B cell (primary cell): ENCODE data around the gene CTLA4. TPM values are rescaled to one million over a fixed set of nuclear protein-coding genes. Genes with fewer than 3 reads are reported as not detected.

Source experiments
- ATAC-seq: fragments of 200-7000 bp; cut with Tn5 transposase; one replicate; pipeline ENCODE4 v1.10.0; 2021; ENCODE audit warnings: low read depth, mild to moderate bottlenecking, moderate number of reproducible peaks, moderate library complexity
- CTCF ChIA-PET: fragments of 350-600 bp; sonication (Branson Sonifier 250); formaldehyde crosslinking; loops from one replicate; lab custom pipeline; 2021; ENCODE audit warnings: antibody characterized with exemption, inconsistent platforms; lab: Charles Lee
- POLR2A ChIA-PET: fragments of 350-600 bp; sonication (Branson Sonifier 250); formaldehyde crosslinking; loops from one replicate; lab custom pipeline; 2021; ENCODE audit warnings: antibody characterized with exemption; lab: Charles Lee
- DNase-seq: peaks from one replicate; pipeline ENCODE4 v3.0.0; 2013
- H2AFZ ChIP-seq: 2 replicates; pipeline ENCODE4 v1.6.1; 2012; ENCODE audit warnings: mild to moderate bottlenecking, low read depth, low read length; ENCODE audit not compliant: insufficient read depth, poor library complexity, severe bottlenecking
- H3K27ac ChIP-seq, 2 donors: 1 replicate in 1 of 2; 2 replicates in 1 of 2; pipeline ENCODE4 v1.5.1; 2012 to 2013; ENCODE audit warnings: low read length in 2 of 2, mild to moderate bottlenecking in 2 of 2, moderate library complexity in 1 of 2
- H3K27me3 ChIP-seq, 4 experiments: fragments of 200-600 bp in 1 of 4; sonication (generic) in 1 of 4; replicated peaks in 1 of 4; 1 replicate in 2 of 4; 2 replicates in 2 of 4; pipeline versions ENCODE4 v1.6.1 to v1.7.0; 2013 to 2016; ENCODE audit warnings: low read length in 3 of 4, mild to moderate bottlenecking in 2 of 4, mixed read lengths in 1 of 4, moderate library complexity in 1 of 4; ENCODE audit not compliant: insufficient read depth in 4 of 4, control insufficient read depth in 3 of 4; ENCODE audit errors: control extremely low read depth in 1 of 4
- H3K36me3 ChIP-seq, 2 experiments: replicated peaks in 1 of 2; 1 replicate in 1 of 2; 2 replicates in 1 of 2; pipeline versions ENCODE4 v1.6.1 to v1.7.1; 2013; ENCODE audit warnings: low read length in 1 of 2; ENCODE audit not compliant: insufficient read depth in 2 of 2, control insufficient read depth in 1 of 2; ENCODE audit errors: control extremely low read depth in 1 of 2, extremely low read depth in 1 of 2
- H3K4me1 ChIP-seq, 2 donors: fragments of 200-600 bp in 1 of 2; sonication (generic) in 1 of 2; 1 replicate in 1 of 2; 2 replicates in 1 of 2; pipeline versions ENCODE4 v1.5.1 to v1.6.1; 2013 to 2017; ENCODE audit warnings: low read length in 2 of 2; ENCODE audit not compliant: control insufficient read depth in 2 of 2, insufficient read depth in 2 of 2
- H3K4me2 ChIP-seq: replicated peaks from 2 replicates; pipeline ENCODE3; 2012; ENCODE audit warnings: mild to moderate bottlenecking, low read depth, low read length; ENCODE audit not compliant: poor library complexity, severe bottlenecking
- H3K4me3 ChIP-seq, 5 experiments: fragments of 200-600 bp in 1 of 5; sonication (generic) in 1 of 5; 1 replicate in 3 of 5; 2 replicates in 2 of 5; pipeline versions ENCODE4 v1.5.1 to v1.7.0; 2011 to 2016; ENCODE audit warnings: low read length in 4 of 5, mild to moderate bottlenecking in 4 of 5, low read depth in 2 of 5, control low read depth in 1 of 5, moderate library complexity in 1 of 5; ENCODE audit not compliant: insufficient read depth in 1 of 5; ENCODE audit errors: control extremely low read depth in 1 of 5, extremely low read depth in 1 of 5
- H3K79me2 ChIP-seq: fragments of 200-600 bp; sonication (generic); one replicate; pipeline ENCODE4 v1.6.0; 2016; ENCODE audit warnings: low read length; ENCODE audit not compliant: control insufficient read depth, insufficient read depth
- H3K9ac ChIP-seq: fragments of 200-600 bp; sonication (generic); 2 replicates; pipeline ENCODE4 v1.6.1; 2017; ENCODE audit warnings: mild to moderate bottlenecking, low read length, moderate library complexity
- H3K9me3 ChIP-seq, 3 donors: one replicate each; pipeline versions ENCODE4 v1.6.1 to v1.7.1; 2013; ENCODE audit warnings: low read length in 2 of 3; ENCODE audit not compliant: control insufficient read depth in 2 of 3, insufficient read depth in 1 of 3; ENCODE audit errors: control extremely low read depth in 1 of 3
- H4K20me1 ChIP-seq: 2 replicates; pipeline ENCODE4 v1.6.0; 2012; ENCODE audit warnings: mild to moderate bottlenecking, low read length; ENCODE audit not compliant: insufficient read depth, control insufficient read depth, poor library complexity, severe bottlenecking
- H3K27ac Mint-ChIP-seq: one replicate; pipeline ENCODE4 v1.8.0; 2021; ENCODE audit warnings: mixed read lengths
- H3K27me3 Mint-ChIP-seq: one replicate; pipeline ENCODE4 v1.8.0; 2021; ENCODE audit warnings: mixed read lengths
- H3K4me1 Mint-ChIP-seq: one replicate; pipeline ENCODE4 v1.8.0; 2021; ENCODE audit warnings: mixed read lengths
- H3K4me3 Mint-ChIP-seq: one replicate; pipeline ENCODE4 v1.8.0; 2021; ENCODE audit warnings: mixed read lengths
- H3K9me3 Mint-ChIP-seq: one replicate; pipeline ENCODE4 v1.8.0; 2022; ENCODE audit warnings: mixed read lengths; ENCODE audit not compliant: insufficient read depth
- EZH2 ChIP-seq: IDR thresholded peaks from 2 replicates; pipeline ENCODE4 v1.6.1; 2012; ENCODE audit warnings: borderline replicate concordance, low read depth, mild to moderate bottlenecking, moderate library complexity, low read length; ENCODE audit not compliant: insufficient read depth, poor library complexity, severe bottlenecking
- WGBS: methylation state at CpG from one replicate; pipeline ENCODE4 v1.1.5; 2013; ENCODE audit warnings: missing lambda C conversion rate; ENCODE audit not compliant: insufficient coverage; 5-methylcytosine and 5-hydroxymethylcytosine counted together
- intact Hi-C: fragments of 100-400 bp; cut with micrococcal nuclease; formaldehyde crosslinking; loops from one replicate; pipeline ENCODE4 v1.10.0; 2022
- polyA minus RNA-seq: library from RNA; depleted of rRNA, polyadenylated mRNA; stranded (reverse); fragments of >200 nt; gene quantifications from 2 replicates; pipeline ENCODE4 v1.2.3, GENCODE V29; 2012
- polyA plus RNA-seq: library from polyadenylated mRNA; depleted of rRNA; stranded (reverse); fragments of >200 nt; gene quantifications from 2 replicates; pipeline ENCODE4 v1.2.3, GENCODE V29; 2012
- total RNA-seq, 2 donors: library from RNA; stranded (reverse); fragments of 120-200 nt in 1 of 2; gene quantifications; 1 replicate in 1 of 2; 2 replicates in 1 of 2; pipeline versions ENCODE4 v1.2.3 to v1.2.4, GENCODE V29; 2013 to 2022
- TF ChIP-seq, protein P1 (sequence below): fragments of 200-600 bp; IDR thresholded peaks from one replicate; pipeline ENCODE4 v1.8.0; 2022; ENCODE audit warnings: antibody characterized with exemption, mild to moderate bottlenecking

Gene CTLA4
- total RNA-seq: 0.30 and 1.1 TPM in 2 replicates
- total RNA-seq (2013): not detected
- not detected in 2 replicates for polyA plus RNA-seq
- polyA minus RNA-seq: 1.3 TPM in 1 of 2 replicates, not detected in the other

DNA sequence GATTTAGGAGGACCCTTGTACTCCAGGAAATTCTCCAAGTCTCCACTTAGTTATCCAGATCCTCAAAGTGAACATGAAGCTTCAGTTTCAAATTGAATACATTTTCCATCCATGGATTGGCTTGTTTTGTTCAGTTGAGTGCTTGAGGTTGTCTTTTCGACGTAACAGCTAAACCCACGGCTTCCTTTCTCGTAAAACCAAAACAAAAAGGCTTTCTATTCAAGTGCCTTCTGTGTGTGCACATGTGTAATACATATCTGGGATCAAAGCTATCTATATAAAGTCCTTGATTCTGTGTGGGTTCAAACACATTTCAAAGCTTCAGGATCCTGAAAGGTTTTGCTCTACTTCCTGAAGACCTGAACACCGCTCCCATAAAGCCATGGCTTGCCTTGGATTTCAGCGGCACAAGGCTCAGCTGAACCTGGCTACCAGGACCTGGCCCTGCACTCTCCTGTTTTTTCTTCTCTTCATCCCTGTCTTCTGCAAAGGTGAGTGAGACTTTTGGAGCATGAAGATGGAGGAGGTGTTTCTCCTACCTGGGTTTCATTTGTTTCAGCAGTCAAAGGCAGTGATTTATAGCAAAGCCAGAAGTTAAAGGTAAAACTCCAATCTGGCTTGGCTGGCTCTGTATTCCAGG, at the start of gene CTLA4:
CTLA4 (plus strand) TSS at position 211 of the 640 bp plus-strand sequence; CDS start at position 383, 172 bp downstream.
- Histone ChIP-seq H3K79me2 (no peaks in the 10 kb centered on the region), H3K9ac (no peak within 1 kb of the TSS), H4K20me1 (no peaks in the 10 kb centered on the region), H3K4me2 (no peak within 1 kb of the TSS), H3K9me3 (no peaks in the 10 kb centered on the region), H3K4me1 (peaks cover 0 to 11% of the 10 kb centered on the region in 2 donors), H3K27me3 (peaks cover 0 to 7% (median under 1%) of the 10 kb centered on the region in 4 experiments), H2AFZ (no peak within 1 kb of the TSS), H3K27ac (no peak within 1 kb of the TSS), H3K4me3 (no peak within 1 kb of the TSS), H3K36me3 (no peaks in the 10 kb centered on the region)
- intact Hi-C loops: no loop called here
- ATAC-seq (no peak), DNase-seq (no peak)
- Mint-ChIP-seq H3K27ac (no peak within 1 kb of the TSS), H3K27me3 (peaks cover 19% of the 10 kb centered on the region), H3K9me3 (peaks cover 2% of the 10 kb centered on the region), H3K4me3 (no peak within 1 kb of the TSS), H3K4me1 (peaks cover 11% of the 10 kb centered on the region)
- CTCF ChIA-PET: no interaction called here
- POLR2A ChIA-PET: no interaction called here
- TF ChIP-seq EZH2: no peak
- TF ChIP-seq, protein P1, sequence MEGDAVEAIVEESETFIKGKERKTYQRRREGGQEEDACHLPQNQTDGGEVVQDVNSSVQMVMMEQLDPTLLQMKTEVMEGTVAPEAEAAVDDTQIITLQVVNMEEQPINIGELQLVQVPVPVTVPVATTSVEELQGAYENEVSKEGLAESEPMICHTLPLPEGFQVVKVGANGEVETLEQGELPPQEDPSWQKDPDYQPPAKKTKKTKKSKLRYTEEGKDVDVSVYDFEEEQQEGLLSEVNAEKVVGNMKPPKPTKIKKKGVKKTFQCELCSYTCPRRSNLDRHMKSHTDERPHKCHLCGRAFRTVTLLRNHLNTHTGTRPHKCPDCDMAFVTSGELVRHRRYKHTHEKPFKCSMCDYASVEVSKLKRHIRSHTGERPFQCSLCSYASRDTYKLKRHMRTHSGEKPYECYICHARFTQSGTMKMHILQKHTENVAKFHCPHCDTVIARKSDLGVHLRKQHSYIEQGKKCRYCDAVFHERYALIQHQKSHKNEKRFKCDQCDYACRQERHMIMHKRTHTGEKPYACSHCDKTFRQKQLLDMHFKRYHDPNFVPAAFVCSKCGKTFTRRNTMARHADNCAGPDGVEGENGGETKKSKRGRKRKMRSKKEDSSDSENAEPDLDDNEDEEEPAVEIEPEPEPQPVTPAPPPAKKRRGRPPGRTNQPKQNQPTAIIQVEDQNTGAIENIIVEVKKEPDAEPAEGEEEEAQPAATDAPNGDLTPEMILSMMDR: no peak
- no CpG with 5 or more reads among the region's 6 CpGs for WGBS

DNA sequence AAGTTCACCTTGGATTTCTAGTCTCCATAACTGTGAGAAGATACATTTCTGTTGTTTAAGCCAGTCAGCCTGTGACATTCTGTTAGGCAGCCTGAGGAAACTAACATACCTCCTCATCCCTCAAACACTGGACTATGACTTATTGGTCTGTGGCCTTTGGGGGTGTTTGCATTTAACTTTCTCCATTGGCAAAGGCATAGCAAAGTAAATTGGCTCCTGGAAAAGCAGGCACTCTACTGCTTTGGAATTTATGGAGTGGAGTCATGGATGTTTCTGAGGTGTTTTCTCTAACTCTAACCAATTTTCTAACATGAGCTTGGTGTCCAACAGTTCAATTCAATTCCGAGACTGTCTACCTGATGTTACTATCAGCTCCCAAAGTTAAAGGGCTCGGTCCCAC, 48.9 kb upstream of the CTLA4 start:
- Histone ChIP-seq H3K9ac (no peak overlapping the region), H3K36me3 (no peaks in the 10 kb centered on the region), H3K4me3 (no peak overlapping the region), H3K27ac (no peak overlapping the region), H2AFZ (no peak overlapping the region), H3K4me2 (no peak overlapping the region), H3K27me3 (peaks cover 0 to 68% (median 55%) of the 10 kb centered on the region in 4 experiments), H3K9me3 (peaks cover 0 to 21% (median 0%) of the 10 kb centered on the region in 3 donors), H3K79me2 (no peaks in the 10 kb centered on the region), H4K20me1 (no peaks in the 10 kb centered on the region), H3K4me1 (peaks cover 6 to 9% of the 10 kb centered on the region in 2 donors)
- Mint-ChIP-seq H3K27me3 (peaks cover 81% of the 10 kb centered on the region), H3K4me3 (no peak overlapping the region), H3K9me3 (no peaks in the 10 kb centered on the region), H3K27ac (no peak overlapping the region), H3K4me1 (peaks cover 7% of the 10 kb centered on the region)
- no peak for ATAC-seq
- CTCF ChIA-PET: no interaction called here
- intact Hi-C loops: loop anchor here (10.0 kb wide), 1 partner anchor 1244 kb away; no protein-coding TSS in a partner anchor
- TF ChIP-seq EZH2: no peak
- TF ChIP-seq, protein P1: no peak
- DNase-seq: no peak
- WGBS: 80% methylated on average over 2 of the region's 2 CpGs
- POLR2A ChIA-PET: no interaction called here
